Measurements from ENCODE around the gene MN1. TPM values are rescaled to one million over a fixed set of nuclear protein-coding genes. Genes with fewer than 3 reads are reported as not detected.

Gene MN1
- total and polyA plus RNA-seq, 2 of the 4 experiments (the other 2 are of a cell fraction), result 0.36 to 1.3 TPM

- H2AFZ ChIP-seq (replicated peaks; ENCODE audit: low read length, poor library complexity), result no peak overlapping the region
- no peak overlapping the region for H4K91ac ChIP-seq (ENCODE audit: insufficient read depth, low read depth, low read length)
- peaks cover 1% of the 10 kb centered on the region; the same call in 1 of the 2 replicates for H3K27me3 ChIP-seq (ENCODE audit: control insufficient read depth, insufficient read depth, low read length)
- H3K79me1 ChIP-seq (ENCODE audit: low read depth in 1 of 2, low read length in 2 of 2), result no peaks in the 10 kb centered on the region
- H2BK20ac ChIP-seq (ENCODE audit: low read depth, low read length), result no peak overlapping the region
- H2AK5ac ChIP-seq (ENCODE audit: low read depth, low read length), result no peak overlapping the region
- H3K56ac ChIP-seq (ENCODE audit: extremely low read depth, insufficient read depth, low read length), result no peak overlapping the region
- in situ Hi-C loops (cut with MboI; ENCODE audit: low sequenced_read_pairs) (no loop called here), intact Hi-C loops (cut with micrococcal nuclease) (no loop called here), dilution Hi-C loops (cut with HindIII; ENCODE audit: low sequenced_read_pairs, unreplicated experiment) (no loop called here)
- peaks cover 16% of the 10 kb centered on the region for H3K4me1 ChIP-seq (ENCODE audit: control insufficient read depth, insufficient read depth, low read length)
- no peaks in the 10 kb centered on the region for H3K9me1 ChIP-seq (ENCODE audit: insufficient read depth, low read length)
- ATAC-seq (ENCODE audit: low read depth) (no peak), DNase-seq (no peak)
- no peak overlapping the region for H3K27ac ChIP-seq (ENCODE audit: insufficient read depth, low read length)
- BruUV-seq (replicated peaks), result no TSS peak
- no peak overlapping the region for H3K18ac ChIP-seq (ENCODE audit: low read depth, low read length)
- no peak overlapping the region for H3K4me2 ChIP-seq (ENCODE audit: low read depth, low read length)
- no peak overlapping the region for H3K9ac ChIP-seq (ENCODE audit: low read depth, low read length)
- H3K9me3 ChIP-seq (ENCODE audit: control insufficient read depth, insufficient read depth, low read length), result no peaks in the 10 kb centered on the region; the same call in 1 of the 2 replicates
- H2BK15ac ChIP-seq (ENCODE audit: low read depth, low read length), result no peak overlapping the region
- H3K36me3 ChIP-seq (ENCODE audit: control insufficient read depth, insufficient read depth, low read length), result peaks cover 2% of the 10 kb centered on the region; the same call in 1 of the 2 replicates
- H2BK5ac ChIP-seq (ENCODE audit: low read depth, low read length, poor library complexity, severe bottlenecking), result no peak overlapping the region
- no peaks in the 10 kb centered on the region for H4K20me1 ChIP-seq (ENCODE audit: insufficient read depth, low read length)
- 96% methylated on average over 6 of the region's 7 CpGs; no CpG with 5 or more reads in 1 of the 2 experiments for WGBS, 2 experiments (ENCODE audit: extremely low coverage in 2 of 2, insufficient read length in 1 of 2)
- no peak overlapping the region for H3K4me3 ChIP-seq (ENCODE audit: insufficient read depth, low read depth, low read length)
- ChIA-PET POLR2A (ENCODE audit: unreplicated experiment) (no interaction called here), CTCF (no interaction called here)
- no peak overlapping the region for H2AK9ac ChIP-seq (replicated peaks; ENCODE audit: low read depth, low read length, poor library complexity)
- H2BK120ac ChIP-seq (ENCODE audit: low read depth, low read length), result no peak overlapping the region
- no peak overlapping the region for H4K5ac ChIP-seq (ENCODE audit: low read depth, low read length)
- H3K14ac ChIP-seq (replicated peaks; ENCODE audit: low read depth, low read length), result no peak overlapping the region
- TF ChIP-seq POLR2A (IDR thresholded peaks at IDR 0.05; ENCODE audit: low read depth, low read length) (no peak), RFX5 (IDR thresholded peaks at IDR 0.05; ENCODE audit: low read depth, low read length) (no peak)
- no peak overlapping the region for H4K8ac ChIP-seq (ENCODE audit: low read depth in 2 of 2, low read length in 2 of 2)
- no peak overlapping the region for H3K23ac ChIP-seq (ENCODE audit: low read depth, low read length)
- H3K4ac ChIP-seq (ENCODE audit: low read depth, low read length), result no peak overlapping the region
Observed at GRCh38 chr22:27745809-27746208, 55.7 kb downstream of the MN1 start.
